Measurements from ENCODE around the gene PKD1L1. TPM values are rescaled to one million over a fixed set of nuclear protein-coding genes. Genes with fewer than 3 reads are reported as not detected.

PKD1L1 gene
- total RNA-seq, 6 experiments from 2014 or later = 0.13 to 1.4 (median 0.51) TPM; not detected in 1

DNA sequence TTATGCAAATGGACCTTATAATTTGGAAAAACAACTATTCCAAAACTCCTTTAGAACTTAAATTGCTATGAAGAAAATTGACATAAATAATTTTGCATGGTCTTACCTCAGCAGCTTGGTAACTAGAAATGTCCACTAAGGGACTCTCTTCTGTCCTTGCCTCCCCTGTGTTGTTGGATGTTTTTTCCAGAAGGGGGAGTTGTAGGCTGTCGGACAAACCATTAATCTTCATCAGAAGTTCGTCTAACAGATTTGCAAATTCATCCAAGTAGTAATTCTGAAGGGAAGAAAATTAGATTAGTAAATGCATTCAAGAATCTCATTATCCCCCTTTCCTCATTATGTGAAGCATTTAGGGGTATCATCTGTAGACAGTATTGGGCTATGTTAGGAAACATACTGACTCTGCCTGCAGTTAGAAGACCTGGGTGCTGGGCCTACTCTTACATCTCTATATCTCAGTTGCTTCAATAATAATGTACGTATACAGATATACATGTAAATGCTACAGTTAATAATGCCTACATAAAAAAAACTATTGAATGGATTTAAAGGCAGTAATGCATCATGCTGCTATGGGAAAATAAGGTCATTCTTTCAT lies 155.6 kb downstream of the PKD1L1 start:
- H3K4me1 ChIP-seq = no peaks in the 10 kb centered on the region
- TF ChIP-seq CTCF (IDR thresholded peaks at IDR 0.05) (peak; percentile 54 to 61 (median 56)), POLR2A (IDR thresholded peaks at IDR 0.05) (no peak)
- WGBS (ENCODE audit: insufficient coverage, low coverage, low lambda C conversion rate, missing lambda C conversion rate) = 35% methylated on average over 3 of the region's 3 CpGs
- DNase-seq (no peak), ATAC-seq (peak; percentile 69 to 89 (median 76))
- no peaks in the 10 kb centered on the region for H3K27me3 ChIP-seq
- H3K4me3 ChIP-seq = no peak overlapping the region
- intact Hi-C loops (cut with DNase I) = no loop called here
- H3K9me3 ChIP-seq = no peaks in the 10 kb centered on the region
- no peaks in the 10 kb centered on the region for H3K36me3 ChIP-seq
- no peak overlapping the region for H3K27ac ChIP-seq

DNA sequence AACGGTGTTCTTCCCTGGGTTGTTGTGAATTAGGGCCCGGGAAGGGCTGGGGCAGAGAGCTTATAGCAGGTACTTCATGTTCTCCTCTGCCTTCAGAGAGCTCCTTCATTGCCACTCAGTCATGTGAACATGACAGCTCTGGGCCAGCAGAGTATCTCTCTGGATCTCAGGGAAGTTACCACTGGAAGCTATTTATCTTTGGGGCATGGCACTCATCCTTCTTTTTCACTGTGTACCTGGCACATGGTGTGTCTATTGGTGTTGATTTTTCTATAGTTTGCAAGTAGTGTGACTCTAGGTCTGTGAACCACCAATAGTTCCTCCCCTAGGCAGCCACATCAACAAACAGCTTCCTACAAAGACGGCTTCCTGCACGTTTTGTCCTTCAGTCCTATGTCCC lies 156.6 kb downstream of the PKD1L1 start:
- H3K4me1 ChIP-seq = peaks cover 0 to 2% (median 0%) of the 10 kb centered on the region in 4 donors
- intact Hi-C loops (cut with DNase I) = no loop called here
- no peaks in the 10 kb centered on the region for H3K27me3 ChIP-seq
- no peak for TF ChIP-seq CTCF (IDR thresholded peaks at IDR 0.05)
- no peaks in the 10 kb centered on the region for H3K36me3 ChIP-seq
- WGBS (ENCODE audit: insufficient coverage, low coverage, low lambda C conversion rate, missing lambda C conversion rate) = 63% methylated on average over 4 of the region's 4 CpGs
- no peaks in the 10 kb centered on the region for H3K9me3 ChIP-seq
- no peak for ATAC-seq
- no peak overlapping the region for H3K27ac ChIP-seq
- no peak for DNase-seq
- H3K4me3 ChIP-seq = no peak overlapping the region

DNA sequence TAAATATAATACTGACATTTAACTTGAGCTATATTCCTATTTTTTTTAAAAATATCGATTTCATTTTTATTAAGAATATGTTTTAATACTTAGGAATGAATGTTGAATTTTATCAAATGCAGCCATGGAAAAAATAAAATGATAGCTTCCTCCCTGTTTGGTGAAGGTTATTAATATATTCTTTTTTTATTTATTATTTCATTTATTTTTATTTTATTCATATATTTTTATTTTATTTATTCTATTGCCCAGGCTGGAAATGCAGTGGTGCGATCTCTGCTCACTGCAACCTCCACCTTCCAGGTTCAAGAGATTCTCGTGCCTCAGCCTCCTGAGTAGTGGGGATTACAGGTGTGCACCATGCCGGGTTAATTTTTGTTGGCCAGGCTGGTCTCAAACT lies 160.2 kb downstream of the PKD1L1 start:
- DNase-seq (no peak), ATAC-seq (no peak)
- no peaks in the 10 kb centered on the region for H3K27me3 ChIP-seq
- H3K27ac ChIP-seq = no peak overlapping the region
- no peak for TF ChIP-seq POLR2A (IDR thresholded peaks at IDR 0.05)
- no peak for TF ChIP-seq CTCF (IDR thresholded peaks at IDR 0.05)
- intact Hi-C loops (cut with DNase I) = no loop called here
- H3K4me1 ChIP-seq = peaks cover 0 to 4% (median 0%) of the 10 kb centered on the region in 4 donors
- H3K36me3 ChIP-seq = no peaks in the 10 kb centered on the region
- WGBS (ENCODE audit: insufficient coverage, low coverage, low lambda C conversion rate, missing lambda C conversion rate) = 90% methylated on average over 4 of the region's 4 CpGs
- H3K9me3 ChIP-seq = no peaks in the 10 kb centered on the region
- H3K4me3 ChIP-seq = no peak overlapping the region

DNA sequence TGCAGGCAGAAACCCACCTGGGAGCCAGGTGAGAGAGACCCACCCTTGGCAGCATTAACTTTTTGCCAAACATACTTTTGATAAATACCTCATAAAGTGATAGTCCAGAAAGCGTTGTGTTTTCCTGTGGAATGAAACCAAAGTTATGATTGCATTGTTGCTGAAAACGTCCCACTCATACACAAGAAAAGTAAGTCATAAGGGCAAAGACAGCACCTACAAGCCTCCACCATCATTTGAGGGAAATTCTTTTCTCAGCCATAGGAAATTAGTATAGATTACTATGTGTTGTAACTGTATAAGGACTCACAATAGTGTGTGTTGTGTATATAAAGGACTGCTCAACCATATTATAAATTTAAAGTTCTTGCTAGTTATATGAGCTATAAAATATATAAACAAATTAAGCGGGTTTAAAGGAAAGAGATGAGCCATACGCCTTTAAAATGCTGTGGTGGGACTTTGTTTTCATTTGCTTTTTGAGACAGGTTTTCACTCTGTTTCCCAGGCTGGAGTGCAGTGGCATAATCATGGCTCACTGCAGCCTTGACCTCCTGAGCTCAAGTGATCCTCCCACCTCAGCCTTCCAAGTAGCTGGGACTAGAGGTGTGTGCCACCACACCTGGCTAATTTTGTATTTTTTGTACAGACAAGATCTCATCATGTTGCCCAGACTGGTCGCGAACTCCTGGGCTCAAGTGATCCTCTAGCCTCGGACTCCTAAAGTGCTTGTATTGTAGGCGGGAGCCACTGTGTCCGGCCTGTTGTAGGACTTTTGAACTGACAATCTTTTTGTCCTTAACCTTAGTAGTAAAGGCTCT lies 160.8 kb downstream of the PKD1L1 start:
- 69% methylated on average over 6 of the region's 9 CpGs for WGBS (ENCODE audit: insufficient coverage, low coverage, low lambda C conversion rate, missing lambda C conversion rate)
- TF ChIP-seq POLR2A (IDR thresholded peaks at IDR 0.05) = no peak
- no peak for TF ChIP-seq CTCF (IDR thresholded peaks at IDR 0.05)
- Histone ChIP-seq H3K27me3 (no peaks in the 10 kb centered on the region), H3K36me3 (no peaks in the 10 kb centered on the region), H3K4me1 (peaks cover 0 to 4% (median 0%) of the 10 kb centered on the region in 4 donors), H3K9me3 (no peaks in the 10 kb centered on the region), H3K27ac (no peak overlapping the region), H3K4me3 (no peak overlapping the region)
- intact Hi-C loops (cut with DNase I) = no loop called here
- ATAC-seq (no peak), DNase-seq (no peak)

All from right lobe of liver (tissue), 6 donors.